IMR-90 (cell line): Measurements from ENCODE around the gene OXNAD1. TPM values are rescaled to one million over a fixed set of nuclear protein-coding genes. Genes with fewer than 3 reads are reported as not detected.

Source experiments
- ATAC-seq: fragments of 200-7000 bp; cut with Tn5 transposase; 2 replicates; pipeline ENCODE4 v1.9.1; 2020; ENCODE audit warnings: low read depth, mild to moderate bottlenecking, moderate library complexity
- BruUV-seq: library from RNA; stranded (reverse); fragments of 400-500 nt; replicated peaks from 2 replicates; lab custom pipeline; 2021; lab: Mats Ljungman, UMichigan
- CTCF ChIA-PET: fragments of 300-600 bp; formaldehyde crosslinking; extraction: SDS; loops from one replicate; lab custom pipeline; 2021; ENCODE audit warnings: antibody characterized with exemption; lab: Yijun Ruan, JAX
- POLR2A ChIA-PET: fragments of 300-600 bp; sonication (Branson Sonifier 250); formaldehyde crosslinking; loops from one replicate; lab custom pipeline; 2022; ENCODE audit warnings: antibody characterized with exemption; ENCODE audit not compliant: unreplicated experiment; lab: Charles Lee
- DNase-seq: peaks from one replicate; pipeline ENCODE4 v3.0.0; 2013
- H2AFZ ChIP-seq: replicated peaks from 2 replicates; pipeline ENCODE3; 2013; ENCODE audit warnings: low read length, mild to moderate bottlenecking; ENCODE audit not compliant: poor library complexity
- H2AK5ac ChIP-seq: 2 replicates; pipeline ENCODE4 v1.6.1; 2013; ENCODE audit warnings: low read depth, low read length, inconsistent platforms
- H2AK9ac ChIP-seq: replicated peaks from 2 replicates; pipeline ENCODE3; 2013; ENCODE audit warnings: mild to moderate bottlenecking, low read depth, low read length, moderate library complexity; ENCODE audit not compliant: poor library complexity
- H2BK120ac ChIP-seq: 2 replicates; pipeline ENCODE4 v1.6.1; 2013; ENCODE audit warnings: low read depth, low read length, inconsistent platforms
- H2BK15ac ChIP-seq: 3 replicates; pipeline ENCODE4 v1.6.1; 2013; ENCODE audit warnings: low read depth, low read length, inconsistent platforms
- H2BK20ac ChIP-seq: 2 replicates; pipeline ENCODE4 v1.6.1; 2013; ENCODE audit warnings: low read depth, mild to moderate bottlenecking, inconsistent platforms, low read length, moderate library complexity
- H2BK5ac ChIP-seq: 2 replicates; pipeline ENCODE4 v1.6.1; 2013; ENCODE audit warnings: mild to moderate bottlenecking, low read depth, low read length, inconsistent platforms; ENCODE audit not compliant: poor library complexity, severe bottlenecking
- H3K14ac ChIP-seq: replicated peaks from 2 replicates; pipeline ENCODE4 v1.6.1; 2013; ENCODE audit warnings: low read depth, low read length, inconsistent platforms
- H3K18ac ChIP-seq: 2 replicates; pipeline ENCODE4 v1.6.1; 2013; ENCODE audit warnings: low read depth, low read length, control low read depth
- H3K23ac ChIP-seq: 2 replicates; pipeline ENCODE4 v1.6.1; 2013; ENCODE audit warnings: low read depth, low read length, inconsistent platforms
- H3K27ac ChIP-seq: 2 replicates; pipeline ENCODE4 v1.5.1; 2013; ENCODE audit warnings: mild to moderate bottlenecking, control low read depth, low read length; ENCODE audit not compliant: insufficient read depth
- H3K27me3 ChIP-seq: 2 replicates; pipeline ENCODE4 v1.6.1; 2013; ENCODE audit warnings: low read length; ENCODE audit not compliant: control insufficient read depth, insufficient read depth
- H3K36me3 ChIP-seq: 2 replicates; pipeline ENCODE4 v1.6.1; 2013; ENCODE audit warnings: low read length, mixed read lengths; ENCODE audit not compliant: control insufficient read depth, insufficient read depth
- H3K4ac ChIP-seq: 2 replicates; pipeline ENCODE4 v1.6.1; 2013; ENCODE audit warnings: low read depth, low read length, inconsistent platforms
- H3K4me1 ChIP-seq: 2 replicates; pipeline ENCODE4 v1.6.1; 2013; ENCODE audit warnings: low read length, mixed read lengths; ENCODE audit not compliant: control insufficient read depth, insufficient read depth
- H3K4me2 ChIP-seq: 2 replicates; pipeline ENCODE4 v1.6.1; 2013; ENCODE audit warnings: low read depth, mild to moderate bottlenecking, control low read depth, low read length, moderate library complexity
- H3K4me3 ChIP-seq: 2 replicates; pipeline ENCODE4 v1.5.1; 2013; ENCODE audit warnings: low read depth, mild to moderate bottlenecking, control low read depth, low read length, moderate library complexity; ENCODE audit not compliant: insufficient read depth
- H3K56ac ChIP-seq: 2 replicates; pipeline ENCODE4 v1.6.1; 2013; ENCODE audit warnings: low read length, inconsistent platforms; ENCODE audit not compliant: insufficient read depth; ENCODE audit errors: extremely low read depth
- H3K79me1 ChIP-seq, 2 experiments: 2 replicates each; pipeline ENCODE4 v1.6.1; 2013; ENCODE audit warnings: low read length in 2 of 2, inconsistent platforms in 1 of 2, low read depth in 1 of 2
- H3K9ac ChIP-seq: 2 replicates; pipeline ENCODE4 v1.6.1; 2013; ENCODE audit warnings: low read depth, low read length, control low read depth
- H3K9me1 ChIP-seq: 2 replicates; pipeline ENCODE4 v1.6.1; 2013; ENCODE audit warnings: low read length, inconsistent platforms; ENCODE audit not compliant: insufficient read depth
- H3K9me3 ChIP-seq: 2 replicates; pipeline ENCODE4 v1.6.1; 2013; ENCODE audit warnings: low read length; ENCODE audit not compliant: control insufficient read depth, insufficient read depth
- H4K20me1 ChIP-seq: 2 replicates; pipeline ENCODE4 v1.6.1; 2013; ENCODE audit warnings: low read length, inconsistent platforms; ENCODE audit not compliant: insufficient read depth
- H4K5ac ChIP-seq: 2 replicates; pipeline ENCODE4 v1.6.1; 2013; ENCODE audit warnings: mild to moderate bottlenecking, low read depth, low read length, control low read depth
- H4K8ac ChIP-seq, 2 experiments: 2 replicates each; pipeline ENCODE4 v1.6.1; 2013; ENCODE audit warnings: low read depth in 2 of 2, low read length in 2 of 2, control low read depth in 1 of 2, inconsistent platforms in 1 of 2
- H4K91ac ChIP-seq: 2 replicates; pipeline ENCODE4 v1.6.1; 2013; ENCODE audit warnings: low read depth, low read length, inconsistent platforms; ENCODE audit not compliant: insufficient read depth
- BHLHE40 ChIP-seq: fragments of 150-350 bp; IDR thresholded peaks from 2 replicates; pipeline ENCODE4 v1.6.1; 2016; ENCODE audit warnings: mild to moderate bottlenecking, low read depth, low read length
- CEBPB ChIP-seq: IDR thresholded peaks from 2 replicates; pipeline ENCODE4 v1.6.1; 2012; ENCODE audit warnings: low read depth, low read length, improper control_type of control experiment
- ELK1 ChIP-seq: fragments of 150-350 bp; IDR thresholded peaks from 2 replicates; pipeline ENCODE4 v1.6.1; 2016; ENCODE audit warnings: low read depth, mild to moderate bottlenecking, low read length, moderate library complexity, borderline replicate concordance
- FOS ChIP-seq: fragments of 150-350 bp; IDR thresholded peaks from 2 replicates; pipeline ENCODE4 v1.6.1; 2016; ENCODE audit warnings: low read depth, low read length
- MAZ ChIP-seq: IDR thresholded peaks from 2 replicates; pipeline ENCODE4 v1.6.1; 2012; ENCODE audit warnings: low read depth, mild to moderate bottlenecking, low read length, improper control_type of control experiment, moderate library complexity, borderline replicate concordance
- MXI1 ChIP-seq: IDR thresholded peaks from 2 replicates; pipeline ENCODE4 v1.6.1; 2012; ENCODE audit warnings: low read depth, mild to moderate bottlenecking, low read length, moderate library complexity, borderline replicate concordance
- NFE2L2 ChIP-seq: fragments of 150-350 bp; IDR thresholded peaks from 2 replicates; pipeline ENCODE4 v1.6.1; 2016; ENCODE audit warnings: low read depth, mild to moderate bottlenecking, low read length
- RAD21 ChIP-seq: IDR thresholded peaks from 2 replicates; pipeline ENCODE4 v1.6.1; 2012; ENCODE audit warnings: low read length, improper control_type of control experiment
- RCOR1 ChIP-seq: IDR thresholded peaks from 2 replicates; pipeline ENCODE4 v1.6.1; 2012; ENCODE audit warnings: mild to moderate bottlenecking, low read length, improper control_type of control experiment; ENCODE audit not compliant: insufficient replicate concordance
- RFX5 ChIP-seq: IDR thresholded peaks from 2 replicates; pipeline ENCODE4 v1.8.0; 2012; ENCODE audit warnings: low read depth, mild to moderate bottlenecking, low read length, moderate library complexity
- SMC3 ChIP-seq: fragments of 150-350 bp; IDR thresholded peaks from 2 replicates; pipeline ENCODE4 v1.6.1; 2016; ENCODE audit warnings: low read depth, mild to moderate bottlenecking, antibody characterized with exemption, low read length, moderate library complexity
- WGBS, 2 experiments: methylation state at CpG; one replicate each; pipeline versions ENCODE4 v1.1.5 to v1.1.7; 2013; ENCODE audit warnings: missing lambda C conversion rate in 2 of 2; ENCODE audit not compliant: insufficient read length in 1 of 2; ENCODE audit errors: extremely low coverage in 2 of 2; 5-methylcytosine and 5-hydroxymethylcytosine counted together
- dilution Hi-C: fragments of 300-500 bp; cut with HindIII; formaldehyde crosslinking; loops from one replicate; pipeline ENCODE4 v1.14.3; 2018; ENCODE audit warnings: low sequenced_read_pairs; ENCODE audit not compliant: unreplicated experiment
- in situ Hi-C: fragments of 300-500 bp; cut with MboI; formaldehyde crosslinking; loops from 3 replicates; pipeline ENCODE4 v1.14.3; 2019; ENCODE audit warnings: low sequenced_read_pairs, inconsistent platforms, mixed read lengths
- intact Hi-C: fragments of 100-400 bp; cut with micrococcal nuclease; formaldehyde crosslinking; loops from 2 replicates; pipeline ENCODE4 v1.10.0; 2022
- polyA plus RNA-seq, 3 experiments: library from polyadenylated mRNA; depleted of rRNA; stranded (reverse); fragments of >200 nt; gene quantifications; 2 replicates each; pipeline ENCODE4 v1.2.3, GENCODE V29; 2012; ENCODE audit warnings: low replicate concordance in 1 of 3
- total RNA-seq: library from RNA; depleted of rRNA; stranded (reverse); fragments of >200 nt; gene quantifications from 2 replicates; pipeline ENCODE4 v1.2.3, GENCODE V29; 2012
- TF ChIP-seq, protein P1 (sequence below): fragments of 150-350 bp; IDR thresholded peaks from 2 replicates; pipeline ENCODE4 v1.6.1; 2017; ENCODE audit warnings: mild to moderate bottlenecking, antibody characterized with exemption, low read length, low read depth

Gene OXNAD1
- total and polyA plus RNA-seq, 2 of the 4 experiments (the other 2 are of a cell fraction), result 6.2 to 11.3 TPM

GRCh38 chr3:16224325-16224724, 40.7 kb upstream of the OXNAD1 start:
- H3K9me1 ChIP-seq, result no peaks in the 10 kb centered on the region
- no peak overlapping the region for H2AFZ ChIP-seq
- no peaks in the 10 kb centered on the region for H4K20me1 ChIP-seq
- CTCF ChIA-PET, result no interaction called here
- H3K79me1 ChIP-seq, result no peaks in the 10 kb centered on the region
- intact Hi-C loops, result no loop called here
- ATAC-seq, result no peak
- TF ChIP-seq CEBPB, result no peak
- TF ChIP-seq NFE2L2, result no peak
- TF ChIP-seq ELK1, result no peak
- no peak for TF ChIP-seq SMC3
- TF ChIP-seq RCOR1, result no peak
- TF ChIP-seq BHLHE40, result no peak
- TF ChIP-seq, protein P1, sequence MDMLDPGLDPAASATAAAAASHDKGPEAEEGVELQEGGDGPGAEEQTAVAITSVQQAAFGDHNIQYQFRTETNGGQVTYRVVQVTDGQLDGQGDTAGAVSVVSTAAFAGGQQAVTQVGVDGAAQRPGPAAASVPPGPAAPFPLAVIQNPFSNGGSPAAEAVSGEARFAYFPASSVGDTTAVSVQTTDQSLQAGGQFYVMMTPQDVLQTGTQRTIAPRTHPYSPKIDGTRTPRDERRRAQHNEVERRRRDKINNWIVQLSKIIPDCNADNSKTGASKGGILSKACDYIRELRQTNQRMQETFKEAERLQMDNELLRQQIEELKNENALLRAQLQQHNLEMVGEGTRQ, result no peak
- TF ChIP-seq MXI1, result no peak
- no peak for TF ChIP-seq MAZ
- no peak for TF ChIP-seq RFX5
- no peak for TF ChIP-seq RAD21
- no peak for TF ChIP-seq FOS
- H2AK9ac ChIP-seq, result no peak overlapping the region
- no peak overlapping the region for H4K5ac ChIP-seq
- H2AK5ac ChIP-seq, result no peak overlapping the region
- no peaks in the 10 kb centered on the region for H3K27me3 ChIP-seq
- no peak overlapping the region for H3K14ac ChIP-seq
- no peak overlapping the region for H2BK120ac ChIP-seq
- BruUV-seq, result no TSS peak
- no peak overlapping the region for H2BK5ac ChIP-seq
- H4K91ac ChIP-seq, result no peak overlapping the region
- no peaks in the 10 kb centered on the region for H3K9me3 ChIP-seq
- no peak overlapping the region for H4K8ac ChIP-seq
- POLR2A ChIA-PET, result no interaction called here
- H3K4ac ChIP-seq, result no peak overlapping the region
- no peak overlapping the region for H3K23ac ChIP-seq
- H3K4me3 ChIP-seq, result no peak overlapping the region
- H3K27ac ChIP-seq, result no peak overlapping the region
- H3K4me1 ChIP-seq, result no peaks in the 10 kb centered on the region
- H3K56ac ChIP-seq, result no peak overlapping the region
- no peak overlapping the region for H2BK15ac ChIP-seq
- peaks cover 51% of the 10 kb centered on the region for H3K36me3 ChIP-seq
- no CpG with 5 or more reads among the region's 2 CpGs for WGBS, 2 experiments
- no peak overlapping the region for H3K4me2 ChIP-seq
- no peak for DNase-seq
- no peak overlapping the region for H2BK20ac ChIP-seq
- in situ Hi-C loops, result no loop called here
- dilution Hi-C loops, result no loop called here
- no peak overlapping the region for H3K18ac ChIP-seq
- no peak overlapping the region for H3K9ac ChIP-seq
